Tibial nerve (tissue), 3 donors: ENCODE results near the gene USO1.
"Not testable (repeated sequence)": the region's sequence is repeated elsewhere in the genome, so short reads cannot be mapped to it uniquely, and the experiment has no call there.

ENCODE experiments used
- CTCF ChIP-seq, 5 experiments: fragments of 200-600 bp in 3 of 5; fragments of 450-650 bp in 2 of 5; sonication (generic) in 3 of 5; IDR thresholded peaks; one replicate each; pipeline ENCODE4 v1.5.1; 2016 to 2019; ENCODE audit warnings: antibody characterized with exemption in 5 of 5, mild to moderate bottlenecking in 3 of 5, moderate library complexity in 2 of 5
- POLR2A ChIP-seq, 2 donors: fragments of 450-650 bp; IDR thresholded peaks; one replicate each; pipeline ENCODE4 v1.6.1; 2017; ENCODE audit warnings: antibody characterized with exemption in 2 of 2, mild to moderate bottlenecking in 2 of 2, moderate library complexity in 2 of 2

- not testable (repeated sequence) for TF ChIP-seq POLR2A, CTCF (IDR thresholded peaks at IDR 0.05)
Measured at GRCh38 chr4:75806035-75806434, 81.7 kb downstream of the USO1 start.
